GM19328 (cell line): ENCODE results near the gene LTC4S.
"Not testable (repeated sequence)": the region's sequence is repeated elsewhere in the genome, so short reads cannot be mapped to it uniquely, and the experiment has no call there.

Experiments
- ATAC-seq: cut with Tn5 transposase; IDR thresholded peaks from one replicate; pipeline ENCODE4 v1.9.1; 2021; ENCODE audit warnings: mild to moderate bottlenecking, moderate library complexity; ENCODE audit not compliant: unreplicated experiment

LTC4S gene

GRCh38 chr5:179769271-179769670, 24.5 kb upstream of the LTC4S start:
- no peak for ATAC-seq

DNA sequence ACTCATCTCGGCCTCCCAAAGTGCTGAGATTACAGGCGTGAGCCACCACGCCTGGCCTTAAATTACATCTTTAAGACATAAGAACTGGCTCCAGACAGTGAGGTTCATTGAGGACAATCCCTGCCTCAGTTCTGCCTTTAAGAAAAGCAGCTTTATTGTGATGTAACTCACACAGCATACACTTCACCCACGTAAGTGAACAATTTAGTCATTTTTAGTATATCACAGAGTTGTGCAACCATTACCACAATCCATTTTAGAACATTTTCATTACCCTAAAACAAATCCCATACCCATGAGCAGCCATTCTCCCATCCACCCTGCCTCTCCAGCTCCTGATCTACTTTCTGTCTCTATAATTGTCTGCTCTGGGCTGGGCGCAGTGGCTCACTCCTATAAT, 24.0 kb upstream of the LTC4S start:
- ATAC-seq, result no peak

DNA sequence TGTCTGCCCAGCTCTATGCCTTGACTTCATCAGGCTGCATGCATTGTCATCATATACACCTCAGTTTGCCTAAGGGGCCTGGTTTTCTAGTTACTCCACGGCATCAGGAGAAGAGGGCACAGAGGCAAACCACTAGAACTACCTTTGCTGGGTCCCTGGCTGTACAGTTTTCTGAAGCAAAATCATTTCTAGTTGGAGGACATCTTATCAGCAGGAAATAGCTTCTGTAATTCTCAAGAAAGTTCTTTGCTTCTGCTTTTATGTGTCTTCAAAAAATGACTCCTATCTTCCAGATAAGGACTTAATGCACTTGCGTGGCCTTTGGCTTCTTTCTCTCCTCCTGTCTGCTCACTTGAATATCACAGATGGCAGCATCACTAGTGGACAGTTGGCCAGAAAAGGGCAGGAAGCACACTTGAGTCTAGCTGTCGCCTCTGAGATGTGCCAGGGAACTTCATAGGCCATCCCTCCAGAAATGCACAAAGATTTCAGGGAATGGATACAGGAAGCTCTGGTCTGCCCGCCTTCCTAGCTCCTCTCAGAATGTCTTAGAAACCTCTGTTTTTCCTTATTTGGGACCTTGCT, 22.4 kb upstream of the LTC4S start:
- no peak for ATAC-seq

DNA sequence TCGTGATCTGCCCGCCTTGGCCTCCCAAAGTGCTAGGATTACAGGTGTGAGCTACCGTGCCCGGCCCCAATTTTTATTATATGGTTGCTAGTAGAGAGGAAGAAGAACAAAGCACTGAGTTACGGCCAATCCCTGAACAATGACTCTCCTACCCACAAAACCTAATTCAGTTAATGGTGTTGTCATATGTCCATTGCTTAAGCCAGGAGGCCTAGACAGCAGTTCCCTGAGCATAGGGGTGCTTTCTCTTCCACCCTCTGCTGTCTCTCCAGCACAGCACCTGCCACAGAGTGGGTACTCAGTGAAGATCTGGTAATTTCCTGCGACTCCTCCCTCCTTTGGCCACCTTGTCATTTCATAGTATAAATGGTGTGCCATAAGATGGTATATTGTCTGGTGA, 21.4 kb upstream of the LTC4S start:
- no peak for ATAC-seq

GRCh38 chr5:179773686-179774040, 20.1 kb upstream of the LTC4S start:
- no peak for ATAC-seq

DNA sequence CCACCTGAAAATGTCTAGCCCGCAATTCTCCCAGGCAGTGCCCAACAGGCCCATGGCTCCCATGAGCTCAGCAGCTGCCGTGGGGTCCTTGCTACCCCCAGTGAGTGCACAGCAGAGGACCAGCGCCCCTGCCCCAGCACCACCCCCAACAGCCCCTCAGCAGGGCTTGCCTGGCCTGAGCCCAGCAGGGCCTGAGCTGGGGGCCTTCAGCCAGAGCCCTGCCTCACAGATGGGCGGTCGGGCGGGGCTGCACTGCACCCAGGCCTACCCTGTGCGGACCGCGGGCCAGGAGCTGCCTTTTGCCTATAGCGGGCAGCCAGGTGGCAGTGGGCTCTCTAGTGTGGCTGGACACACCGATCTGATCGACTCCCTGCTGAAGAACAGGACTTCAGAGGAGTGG, 19.3 kb upstream of the LTC4S start:
- ATAC-seq, result no peak

GRCh38 chr5:179776411-179776938, 17.3 kb upstream of the LTC4S start:
- no peak for ATAC-seq

DNA sequence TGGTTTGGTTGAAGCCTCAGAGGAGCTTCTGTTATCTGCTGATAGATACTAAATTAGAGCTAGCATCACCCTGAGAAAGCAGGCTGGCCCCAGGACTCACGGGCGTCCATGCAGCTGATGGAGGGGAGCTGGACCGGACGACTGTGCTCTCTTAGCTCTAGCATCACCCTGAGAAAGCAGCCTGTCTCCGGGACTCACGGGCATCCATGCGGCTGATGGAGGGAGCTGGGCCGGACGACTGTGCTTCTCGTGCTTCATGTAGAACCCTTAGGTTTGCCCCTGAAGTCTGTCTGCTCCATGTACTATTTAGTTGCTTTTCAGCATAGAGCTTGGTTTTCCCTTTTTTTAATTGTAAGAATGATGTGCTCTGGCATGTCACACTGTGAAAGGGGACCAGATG, 16.3 kb upstream of the LTC4S start:
- ATAC-seq, result no peak

GRCh38 chr5:179777909-179778308, 15.9 kb upstream of the LTC4S start:
- no peak for ATAC-seq

DNA sequence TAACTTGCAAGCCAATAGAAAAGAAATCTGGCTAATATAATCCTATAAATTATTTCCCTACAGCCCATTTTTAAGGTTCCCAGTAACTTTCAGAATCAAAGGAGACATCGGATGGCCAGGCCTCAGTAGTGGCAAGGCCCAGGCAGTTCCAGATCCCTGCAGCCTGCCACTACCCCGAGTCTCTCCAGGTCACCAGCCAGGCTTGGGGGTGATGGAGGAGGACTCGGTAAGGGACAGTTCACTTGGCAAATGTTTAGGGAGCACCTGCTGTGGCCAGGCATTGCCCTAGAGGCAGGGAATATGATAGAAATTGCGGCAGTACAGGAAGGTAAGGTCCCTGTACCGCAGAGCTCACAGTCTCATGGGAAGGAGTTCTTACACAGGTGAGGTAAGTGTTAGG, 15.2 kb upstream of the LTC4S start:
- ATAC-seq, result no peak

DNA sequence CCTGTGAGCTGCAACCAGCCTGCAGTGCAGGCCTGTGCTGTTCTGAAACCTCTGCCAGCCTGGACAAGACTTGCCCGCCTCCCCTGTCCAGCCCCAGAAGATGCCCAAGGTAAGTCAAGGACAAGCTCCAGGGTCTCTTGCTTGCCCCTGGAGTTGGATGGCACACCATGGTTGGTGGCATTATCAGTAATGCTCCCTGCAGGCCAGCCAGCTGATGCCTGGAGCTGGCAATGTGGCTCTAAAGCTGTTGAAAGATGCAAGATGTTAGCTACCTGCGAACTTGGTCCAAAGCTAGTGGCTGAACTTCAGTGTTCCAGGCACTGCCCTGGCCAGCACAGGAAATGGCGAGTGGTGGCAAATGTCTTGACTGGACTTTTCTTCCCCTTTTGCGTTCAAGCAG, 14.0 kb upstream of the LTC4S start:
- ATAC-seq, result no peak

DNA sequence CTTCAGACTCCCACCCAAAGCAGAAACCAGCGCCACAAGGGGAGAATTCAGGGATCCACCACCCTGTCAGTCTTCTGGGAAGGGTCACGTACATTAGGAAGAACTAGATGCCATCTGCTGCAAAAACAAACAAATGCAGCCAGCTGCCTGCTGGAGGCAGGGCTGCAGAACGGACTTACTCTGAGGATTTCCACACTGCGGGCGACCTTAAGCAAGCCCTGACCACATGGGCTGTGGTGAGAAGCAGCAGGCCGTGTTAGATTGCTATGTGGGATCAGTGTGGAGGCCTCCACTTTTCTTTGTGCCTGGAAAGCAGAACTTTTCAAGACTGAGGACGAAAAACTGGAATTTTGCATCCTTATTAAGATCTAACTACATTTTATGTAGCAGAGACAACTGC, 13.4 kb upstream of the LTC4S start:
- no peak for ATAC-seq

- ATAC-seq, result no peak
Measured at GRCh38 chr5:179781846-179782245, 11.9 kb upstream of the LTC4S start.

DNA sequence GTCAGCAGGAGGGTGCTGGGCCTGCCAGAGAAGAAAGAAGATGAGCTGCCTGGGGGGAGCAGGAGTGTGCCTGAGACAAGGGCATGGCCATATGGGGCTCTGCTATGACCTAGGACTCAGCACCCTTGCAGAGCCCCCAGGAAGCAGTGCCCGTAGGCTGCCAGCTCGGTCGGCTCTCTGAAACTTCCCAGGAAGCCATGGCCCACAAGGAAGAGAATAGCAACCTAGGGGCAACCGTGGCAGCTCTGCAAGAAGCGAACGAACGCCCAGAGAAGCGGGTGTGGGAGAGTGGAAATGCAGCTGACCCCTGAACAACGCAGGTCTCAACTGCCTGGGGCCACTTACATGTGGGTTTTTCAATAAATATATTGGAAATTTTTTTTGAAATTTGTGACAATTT, 10.7 kb upstream of the LTC4S start:
- no peak for ATAC-seq

- ATAC-seq, result no peak
Measured at GRCh38 chr5:179786861-179787260, 6.9 kb upstream of the LTC4S start.

GRCh38 chr5:179788193-179788854, 5.5 kb upstream of the LTC4S start:
- no peak for ATAC-seq

DNA sequence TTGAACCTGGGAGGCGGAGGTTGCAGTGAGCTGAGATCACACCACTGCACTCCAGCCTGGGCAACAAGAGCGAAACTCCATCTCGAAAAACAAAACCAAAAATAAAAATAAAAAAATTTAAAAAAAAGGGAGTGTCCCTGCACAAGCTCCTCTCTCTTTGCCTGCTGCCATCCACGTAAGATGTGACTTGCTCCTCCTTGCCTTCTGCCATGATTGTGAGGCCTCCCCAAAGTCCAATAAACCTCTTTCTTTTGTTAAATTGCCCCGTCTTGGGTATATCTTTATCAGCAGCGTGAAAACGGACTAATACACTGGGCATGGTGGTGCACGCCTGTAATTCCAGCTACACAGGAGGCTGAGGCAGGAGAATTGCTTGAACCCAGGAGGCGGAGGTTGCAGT, 4.5 kb upstream of the LTC4S start:
- ATAC-seq, result not testable (repeated sequence)

DNA sequence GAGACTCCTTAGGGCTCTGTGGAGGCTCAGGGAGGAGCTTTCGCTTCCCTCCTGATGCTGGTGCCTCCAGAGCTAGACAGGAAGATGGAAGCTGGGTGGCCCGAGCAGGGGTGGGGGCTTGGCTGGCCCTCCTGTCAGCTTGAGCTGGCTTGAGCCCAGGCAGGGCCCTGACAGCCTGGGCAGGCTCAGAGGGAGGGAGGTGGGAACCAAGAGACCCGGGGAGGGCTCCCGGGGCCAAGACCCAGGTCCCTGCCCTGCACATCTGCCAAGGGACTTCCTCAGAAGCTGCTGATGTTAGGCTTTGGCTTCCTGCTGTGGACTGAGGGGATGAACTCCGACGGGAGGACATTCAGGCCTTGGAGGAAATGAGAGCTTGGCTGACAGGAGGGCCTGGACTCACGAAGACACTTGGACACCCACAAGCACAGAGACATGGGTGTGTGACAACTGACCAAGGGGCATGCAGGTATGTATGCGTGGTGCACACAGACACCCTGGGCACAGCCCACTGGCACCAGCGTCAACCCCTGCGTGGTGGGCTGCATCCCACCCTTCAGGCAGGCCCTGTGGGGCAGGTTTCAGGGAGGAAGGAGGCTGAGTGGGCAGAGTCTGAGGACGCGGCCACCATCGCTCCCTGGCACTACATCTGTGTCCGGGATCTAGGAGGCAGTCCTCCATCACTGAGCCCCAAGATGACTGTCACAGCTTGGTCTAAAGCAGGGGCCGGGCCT, 1.7 kb upstream of the LTC4S start:
- no peak for ATAC-seq

GRCh38 chr5:179792612-179793467, 946 bp upstream of the LTC4S start:
- ATAC-seq, result no peak

DNA sequence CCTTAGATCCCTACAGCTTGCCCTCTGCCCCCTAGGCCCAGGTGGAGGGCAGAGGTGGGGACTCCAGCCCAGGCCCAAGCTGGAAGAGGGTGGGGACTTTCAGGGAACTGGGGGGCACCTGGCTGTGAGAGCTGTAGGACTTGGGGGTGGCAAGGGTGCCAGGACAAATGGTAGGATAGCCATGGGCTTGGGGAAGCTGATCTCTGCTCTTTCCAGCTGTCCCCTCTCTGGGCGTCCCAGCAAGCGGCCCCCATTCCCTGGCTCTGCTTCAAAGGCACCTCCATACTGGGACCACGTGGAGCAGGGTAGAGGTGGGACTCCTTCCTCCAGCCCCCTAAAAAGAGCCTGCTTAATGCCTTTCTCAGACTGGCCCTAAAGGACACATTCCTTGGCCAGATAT, 385 bp downstream of the LTC4S start:
- no peak for ATAC-seq

DNA sequence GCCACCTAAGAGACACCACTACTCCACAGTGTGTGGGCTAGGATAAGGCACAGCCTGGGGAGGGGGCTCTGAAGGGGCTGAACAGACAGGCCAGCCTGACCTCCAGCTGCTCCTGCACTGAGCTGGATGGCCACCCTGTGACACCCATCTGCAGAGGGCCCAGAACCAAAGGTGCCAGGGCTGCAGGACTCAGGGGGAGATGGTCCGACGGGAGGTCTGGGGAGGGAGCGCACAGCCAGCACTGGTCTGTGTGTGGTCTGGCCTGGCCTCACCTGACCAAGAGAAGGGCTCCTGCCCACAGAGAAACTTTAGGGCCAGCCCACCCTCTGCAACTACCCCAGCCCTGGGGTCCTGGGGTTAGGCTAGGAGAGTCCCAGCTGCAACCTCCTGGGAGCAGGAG, 789 bp downstream of the LTC4S start:
- no peak for ATAC-seq
